ELR (cell line): Measurements from ENCODE around the gene KRT14.
"Not testable (repeated sequence)": the region's sequence is repeated elsewhere in the genome, so short reads cannot be mapped to it uniquely, and the experiment has no call there.

Source experiments
- DNase-seq: peaks from one replicate; pipeline ENCODE4 v3.0.0-alpha.2; 2015; ENCODE audit warnings: low read depth

KRT14 gene

GRCh38 chr17:41579484-41580243 lies 7.0 kb downstream of the KRT14 start:
- peak; percentile 81 for DNase-seq

- no peak for DNase-seq
These were observed 7.7 kb downstream of the KRT14 start for GRCh38 chr17:41578971-41579370.

DNA sequence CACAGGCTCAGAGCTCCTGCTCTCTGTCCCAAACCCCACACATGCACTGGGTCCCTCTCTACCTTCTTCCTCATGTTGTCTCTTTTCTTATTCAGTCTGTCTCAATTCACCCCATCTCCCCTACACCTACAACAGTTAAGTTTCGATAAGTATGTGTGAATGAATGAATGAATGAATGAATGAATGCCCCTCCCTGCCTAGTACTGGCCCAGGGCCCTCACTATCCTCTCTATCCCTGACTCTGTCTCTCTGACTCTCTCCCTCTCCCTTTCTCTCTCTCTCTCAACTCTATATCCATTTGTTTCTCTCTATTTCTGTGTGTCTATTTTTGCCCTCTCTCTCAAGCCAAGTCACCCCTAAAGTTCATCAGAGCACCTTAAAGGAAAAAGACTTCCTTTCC lies 8.2 kb downstream of the KRT14 start:
- DNase-seq: no peak

- DNase-seq: not testable (repeated sequence)
These were observed 10.0 kb downstream of the KRT14 start for GRCh38 chr17:41576740-41577139.

DNA sequence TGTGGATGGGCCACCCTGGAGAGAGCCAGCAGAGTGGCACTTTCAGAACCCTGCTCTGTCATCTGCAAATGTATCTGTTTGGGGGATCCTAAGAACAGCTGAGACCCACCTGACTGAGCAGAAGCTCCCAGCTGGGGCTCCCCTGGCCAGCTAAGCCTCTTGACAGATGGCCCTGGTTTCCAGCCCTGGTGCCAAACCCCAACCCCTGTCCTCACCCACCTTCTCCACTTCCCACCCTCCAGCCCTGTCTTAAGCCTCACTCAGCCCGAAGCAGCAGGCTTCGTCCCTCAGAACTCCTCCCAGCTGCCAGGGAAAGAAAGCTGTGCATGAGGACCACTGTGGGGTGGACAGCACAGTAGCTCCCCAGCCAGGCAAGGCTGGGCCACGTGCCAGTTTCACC lies 11.4 kb downstream of the KRT14 start:
- DNase-seq: no peak

GRCh38 chr17:41571561-41572434 lies 14.9 kb downstream of the KRT14 start, which contains the start of gene KRT9:
TSS of gene KRT9 (minus strand) at chr17:41572059. CDS start at chr17:41571992, 67 bp downstream.
- DNase-seq: no peak

GRCh38 chr17:41567317-41567716 lies 19.4 kb downstream of the KRT14 start:
- DNase-seq: no peak

DNA sequence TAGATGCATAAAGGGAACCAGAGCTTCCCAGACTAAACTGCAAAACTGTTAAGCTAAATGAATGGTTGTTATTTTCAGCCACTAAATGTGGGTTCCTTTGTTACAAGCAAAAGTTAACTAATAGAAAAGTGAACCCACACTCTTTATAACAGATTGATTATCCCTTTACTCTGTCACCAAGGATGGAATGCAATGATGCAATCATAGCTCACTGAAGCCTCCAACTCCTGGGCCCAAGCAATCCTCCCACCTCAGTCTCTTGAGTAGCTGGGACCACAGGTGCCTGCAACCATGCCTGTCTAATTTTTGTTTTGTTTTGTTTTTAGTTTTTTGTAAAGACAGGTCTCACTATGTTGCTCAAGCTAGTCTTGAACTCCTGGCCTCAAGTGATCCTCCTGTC lies 21.4 kb downstream of the KRT14 start:
- DNase-seq: no peak

DNA sequence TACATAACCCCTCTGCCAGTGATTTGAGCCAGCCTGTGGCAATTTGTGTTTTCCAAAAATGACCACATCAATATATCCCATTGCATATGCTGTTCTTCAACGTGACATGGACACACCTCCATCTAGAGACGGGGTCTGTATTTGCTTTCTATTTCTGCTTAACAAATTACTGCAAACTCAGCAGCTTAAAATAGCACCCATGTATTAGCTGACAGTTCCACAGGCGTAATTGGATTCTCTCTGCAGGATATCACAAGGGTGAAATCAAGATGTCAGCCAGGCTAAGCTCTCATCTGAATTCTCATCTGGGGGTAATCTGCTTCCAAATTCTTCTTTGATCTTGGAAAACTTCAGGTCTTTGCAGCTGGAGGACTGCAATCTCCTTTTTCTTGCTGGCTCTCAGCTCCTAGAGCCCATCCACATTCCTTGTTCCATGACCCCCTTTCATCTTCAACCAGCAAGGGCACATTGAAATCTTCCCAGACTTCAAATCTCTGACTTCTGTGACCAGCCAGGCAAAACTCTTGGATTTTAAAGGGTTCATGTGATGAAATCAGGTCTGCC lies 23.0 kb downstream of the KRT14 start:
- DNase-seq: no peak

DNA sequence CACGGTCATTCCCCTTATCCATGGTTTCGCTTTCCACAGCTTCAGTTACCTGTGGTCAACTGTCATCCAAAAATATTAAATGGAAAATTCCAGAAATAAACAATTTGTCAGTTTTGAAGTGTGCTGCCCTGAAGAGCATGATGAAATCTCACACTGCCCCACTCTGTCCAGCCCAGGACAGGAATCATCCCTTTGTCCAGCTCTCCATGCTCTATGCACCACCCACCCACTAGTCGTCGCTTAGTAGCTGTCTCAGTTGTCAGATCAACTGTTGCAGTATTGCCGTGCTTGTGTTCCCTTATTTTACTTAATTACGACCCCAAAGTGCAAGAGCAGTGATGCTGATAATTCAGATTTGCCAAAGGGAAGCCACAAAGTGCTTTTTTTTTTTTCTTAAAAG lies 25.1 kb downstream of the KRT14 start:
- DNase-seq: no peak

GRCh38 chr17:41559548-41559947 lies 27.1 kb downstream of the KRT14 start:
- DNase-seq: peak; percentile 42

GRCh38 chr17:41556931-41557330 lies 29.8 kb downstream of the KRT14 start:
- DNase-seq: no peak

DNA sequence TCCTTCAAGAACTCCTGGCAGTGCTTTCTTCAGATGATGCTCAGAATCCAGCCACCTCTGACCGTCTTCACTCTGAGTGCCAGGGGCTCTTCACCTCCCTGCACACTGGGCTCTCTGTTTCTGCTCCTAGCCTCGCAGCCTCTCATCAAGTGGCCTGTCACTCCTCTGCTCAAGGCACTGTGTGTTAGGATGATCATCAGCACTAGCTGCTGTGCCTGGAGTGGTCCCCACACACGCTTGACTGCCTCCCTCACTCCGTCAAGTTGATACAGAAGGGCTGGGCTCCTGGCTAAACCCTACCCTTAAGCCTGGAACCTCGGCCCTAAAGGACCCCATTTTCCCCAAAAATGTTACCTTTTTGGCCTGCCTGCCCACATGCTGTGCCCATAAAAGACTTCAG lies 30.4 kb downstream of the KRT14 start:
- DNase-seq: no peak

DNA sequence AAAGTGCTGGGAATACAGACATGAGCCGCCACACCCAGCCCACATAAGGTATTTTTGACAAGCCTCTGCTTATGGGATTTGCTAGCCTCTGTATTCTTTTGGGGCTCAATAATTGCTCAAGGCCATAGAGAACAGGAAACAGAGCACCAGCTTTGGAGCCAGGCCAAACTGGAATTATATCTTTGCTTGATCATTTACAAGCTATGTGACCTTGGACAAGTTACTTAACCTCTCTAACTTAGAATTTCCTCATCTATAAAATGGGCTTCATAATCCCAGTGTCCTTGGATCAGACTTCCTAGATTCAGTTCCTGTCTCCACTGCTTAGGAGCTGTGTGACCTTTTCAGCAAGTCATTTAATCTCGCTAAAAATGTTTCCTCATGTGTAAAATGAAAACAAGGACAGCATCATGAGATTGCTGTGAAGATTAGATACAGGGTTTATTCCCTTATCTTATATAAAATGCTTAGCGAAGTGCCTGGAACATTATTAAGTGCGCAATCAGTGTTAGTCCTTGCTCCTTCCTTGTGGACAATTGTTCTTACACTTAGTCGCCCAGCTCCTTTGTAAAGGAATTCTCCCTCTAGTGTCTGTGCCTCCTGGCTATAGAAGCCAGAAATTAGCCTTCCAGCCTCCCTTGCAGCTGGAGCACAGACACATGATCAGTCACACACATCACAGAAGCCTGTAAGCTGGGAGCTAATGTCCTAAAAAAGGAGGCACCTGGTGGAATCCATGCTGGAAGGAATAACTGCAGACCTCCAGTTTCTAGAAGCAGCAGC lies 31.4 kb downstream of the KRT14 start:
- peak; percentile 12 for DNase-seq

DNA sequence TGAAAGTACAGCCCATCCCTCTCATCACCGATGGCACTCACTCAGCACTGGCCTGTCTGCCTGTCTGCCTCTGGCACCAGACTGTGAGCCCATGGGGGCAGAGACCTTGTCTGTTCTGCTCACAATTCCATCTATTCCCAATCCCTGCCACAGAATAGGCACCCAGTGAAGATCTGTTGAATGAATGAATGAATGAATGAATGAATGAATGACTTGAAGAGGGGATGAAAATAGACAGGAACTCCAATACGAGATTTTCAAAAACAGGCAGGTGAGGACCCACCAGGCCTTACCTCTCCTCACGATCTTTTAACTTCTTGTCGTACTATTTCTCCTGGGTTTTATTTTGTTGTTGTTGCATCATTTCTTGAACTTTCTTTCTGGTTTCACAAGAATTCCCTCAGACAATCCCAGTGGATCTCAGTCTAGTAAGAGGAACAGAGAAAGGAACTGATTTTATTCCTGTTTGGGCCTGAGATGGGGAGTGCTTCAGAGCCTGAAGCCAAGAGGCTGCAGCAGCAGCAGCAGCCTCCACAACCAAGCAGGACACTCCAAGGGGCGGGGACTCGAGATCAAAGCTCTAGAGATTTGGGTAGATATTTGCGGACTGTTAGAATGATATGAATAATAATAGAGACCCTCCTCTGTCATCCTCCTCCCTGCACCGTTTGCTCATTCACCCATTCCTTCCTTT lies 32.6 kb downstream of the KRT14 start:
- no peak for DNase-seq

DNA sequence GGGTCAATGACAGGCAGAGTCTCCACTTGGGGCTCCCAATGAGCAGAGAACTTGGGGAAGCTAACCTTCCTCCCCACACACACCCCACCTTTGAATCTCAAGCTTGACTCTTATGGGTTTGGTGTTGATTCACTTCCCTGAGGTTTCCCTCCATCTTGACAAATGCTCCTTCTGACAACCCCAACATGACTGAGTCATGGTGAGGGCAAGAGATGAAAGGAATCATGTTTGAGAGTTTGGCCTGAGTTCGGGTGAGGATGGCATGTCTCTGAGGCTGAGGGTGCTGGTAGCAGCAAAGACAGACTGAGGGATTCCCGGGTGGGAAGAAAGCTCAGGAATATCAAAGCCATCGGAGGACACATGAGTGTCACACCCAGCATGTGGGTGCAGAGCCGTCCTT lies 33.5 kb downstream of the KRT14 start:
- DNase-seq: peak; percentile 36

GRCh38 chr17:41552455-41552854 lies 34.2 kb downstream of the KRT14 start:
- DNase-seq: no peak

DNA sequence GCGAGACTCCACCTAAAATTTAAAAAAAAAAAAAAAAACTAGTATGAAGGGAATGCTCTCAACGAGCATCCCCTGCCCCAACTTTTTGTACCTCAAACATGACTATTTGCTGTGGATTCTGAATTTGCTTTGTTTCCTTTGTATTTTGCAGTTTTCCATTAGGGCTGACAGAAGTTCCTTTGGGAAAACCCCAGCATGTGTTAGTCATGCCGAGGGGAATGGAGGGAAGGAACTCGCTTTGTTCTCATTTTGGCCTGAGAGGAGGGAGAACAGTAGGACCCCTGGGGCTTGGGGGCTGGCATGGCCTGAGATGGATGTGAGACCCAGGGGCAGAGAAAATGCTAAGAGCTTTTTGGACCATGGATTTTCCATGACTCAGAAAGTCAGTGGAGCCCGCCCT lies 35.3 kb downstream of the KRT14 start:
- DNase-seq: peak; percentile 48

GRCh38 chr17:41549596-41550039 lies 37.1 kb downstream of the KRT14 start:
- no peak for DNase-seq

GRCh38 chr17:41548844-41549595 lies 37.7 kb downstream of the KRT14 start:
- DNase-seq: peak; percentile 91
